GM12874 (cell line): ENCODE results near the gene CFD.

ENCODE experiments used
- TF ChIP-seq, protein P1 (sequence below): IDR thresholded peaks from 2 replicates; pipeline ENCODE4 v1.5.1; 2011; ENCODE audit warnings: low read depth, mild to moderate bottlenecking, control low read depth, low read length, moderate library complexity; ENCODE audit not compliant: insufficient read depth

CFD gene

DNA sequence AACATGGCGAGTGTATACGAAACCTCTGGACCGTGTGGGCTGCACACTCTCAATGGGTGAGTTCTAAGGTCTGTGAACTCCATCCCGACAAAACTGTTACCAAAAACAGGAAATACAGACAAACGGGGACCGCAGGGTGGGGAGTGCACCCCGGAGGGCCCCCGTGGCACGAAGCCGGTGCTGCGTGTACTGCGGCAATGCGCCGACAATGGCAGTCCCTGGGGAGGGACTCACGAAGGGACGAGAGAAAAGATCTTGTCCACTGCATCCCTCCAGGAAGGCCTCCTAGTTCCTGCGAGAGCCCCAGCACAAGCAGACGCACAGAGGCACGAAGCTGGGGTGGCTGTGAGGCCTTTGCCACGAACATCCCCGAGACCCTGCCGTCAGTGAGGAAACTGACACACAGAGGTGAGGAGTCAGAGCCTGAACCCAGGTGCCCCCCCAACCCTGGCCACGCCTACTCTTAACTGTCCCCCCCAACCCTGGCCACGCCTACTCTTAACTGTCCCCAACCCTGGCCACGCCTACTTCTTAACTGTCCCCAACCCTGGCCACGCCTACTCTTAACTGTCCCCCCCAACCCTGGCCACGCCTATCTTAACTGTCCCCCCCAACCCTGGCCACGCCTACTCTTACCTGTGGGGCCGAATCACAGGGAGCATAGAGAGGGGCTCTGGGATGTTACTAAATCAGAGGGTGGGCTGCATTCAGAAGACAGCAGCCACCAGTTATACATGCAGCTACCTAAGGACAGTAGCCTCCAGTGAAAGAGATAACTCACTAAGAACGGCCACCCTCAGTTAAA, 29.3 kb downstream of the CFD start:
- TF ChIP-seq, protein P1, sequence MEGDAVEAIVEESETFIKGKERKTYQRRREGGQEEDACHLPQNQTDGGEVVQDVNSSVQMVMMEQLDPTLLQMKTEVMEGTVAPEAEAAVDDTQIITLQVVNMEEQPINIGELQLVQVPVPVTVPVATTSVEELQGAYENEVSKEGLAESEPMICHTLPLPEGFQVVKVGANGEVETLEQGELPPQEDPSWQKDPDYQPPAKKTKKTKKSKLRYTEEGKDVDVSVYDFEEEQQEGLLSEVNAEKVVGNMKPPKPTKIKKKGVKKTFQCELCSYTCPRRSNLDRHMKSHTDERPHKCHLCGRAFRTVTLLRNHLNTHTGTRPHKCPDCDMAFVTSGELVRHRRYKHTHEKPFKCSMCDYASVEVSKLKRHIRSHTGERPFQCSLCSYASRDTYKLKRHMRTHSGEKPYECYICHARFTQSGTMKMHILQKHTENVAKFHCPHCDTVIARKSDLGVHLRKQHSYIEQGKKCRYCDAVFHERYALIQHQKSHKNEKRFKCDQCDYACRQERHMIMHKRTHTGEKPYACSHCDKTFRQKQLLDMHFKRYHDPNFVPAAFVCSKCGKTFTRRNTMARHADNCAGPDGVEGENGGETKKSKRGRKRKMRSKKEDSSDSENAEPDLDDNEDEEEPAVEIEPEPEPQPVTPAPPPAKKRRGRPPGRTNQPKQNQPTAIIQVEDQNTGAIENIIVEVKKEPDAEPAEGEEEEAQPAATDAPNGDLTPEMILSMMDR: no peak

DNA sequence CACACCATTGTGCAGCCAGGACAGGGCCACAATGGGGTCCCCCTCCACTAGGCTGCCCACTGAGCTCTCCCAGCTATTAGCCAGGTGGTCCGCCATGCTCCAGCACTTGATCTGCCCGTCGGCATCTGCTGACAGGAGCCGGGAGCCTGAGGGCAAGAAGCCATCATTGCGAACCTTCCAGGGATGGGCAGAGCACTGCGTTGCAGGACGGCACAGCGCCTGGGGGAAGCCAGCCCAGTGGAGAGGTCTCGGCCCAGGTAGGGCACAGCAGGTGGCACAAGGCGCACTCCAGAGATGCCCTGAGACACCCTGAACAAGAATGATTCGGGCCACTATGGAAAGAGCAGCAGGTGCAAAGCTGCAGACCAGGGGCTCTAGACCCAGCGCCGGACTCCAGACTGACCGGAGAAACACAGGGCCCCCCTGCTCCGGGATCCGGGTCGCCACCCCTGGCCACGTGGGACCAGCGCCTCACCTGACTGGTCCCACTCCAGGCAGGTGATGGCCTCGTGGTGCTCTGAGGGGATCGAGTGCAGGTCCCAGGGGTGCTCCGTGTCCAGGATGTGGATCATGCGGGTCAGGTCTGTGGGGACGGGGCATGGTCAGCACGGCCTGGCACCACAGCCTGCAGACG, 30.3 kb downstream of the CFD start:
- TF ChIP-seq, protein P1: no peak

DNA sequence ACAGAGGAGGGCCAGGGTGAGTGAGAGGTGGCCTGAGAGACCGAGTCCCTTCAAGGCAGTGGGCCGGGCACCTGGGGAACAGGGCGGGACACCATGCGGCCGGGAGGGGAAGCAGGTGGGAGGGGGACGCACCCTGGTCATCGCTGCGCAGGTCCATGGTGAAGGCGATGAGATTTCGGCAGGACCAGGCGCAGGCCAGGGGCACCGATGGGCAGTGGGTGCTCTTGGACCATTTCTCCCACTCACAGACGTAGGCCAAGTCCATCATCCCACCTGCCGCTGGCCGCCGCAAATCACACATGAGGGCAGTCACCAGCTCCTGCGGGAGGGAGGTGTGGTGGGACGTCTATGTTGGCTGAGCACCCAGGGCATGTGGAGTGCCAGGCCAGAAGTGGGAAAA, 31.4 kb downstream of the CFD start:
- TF ChIP-seq, protein P1: no peak

DNA sequence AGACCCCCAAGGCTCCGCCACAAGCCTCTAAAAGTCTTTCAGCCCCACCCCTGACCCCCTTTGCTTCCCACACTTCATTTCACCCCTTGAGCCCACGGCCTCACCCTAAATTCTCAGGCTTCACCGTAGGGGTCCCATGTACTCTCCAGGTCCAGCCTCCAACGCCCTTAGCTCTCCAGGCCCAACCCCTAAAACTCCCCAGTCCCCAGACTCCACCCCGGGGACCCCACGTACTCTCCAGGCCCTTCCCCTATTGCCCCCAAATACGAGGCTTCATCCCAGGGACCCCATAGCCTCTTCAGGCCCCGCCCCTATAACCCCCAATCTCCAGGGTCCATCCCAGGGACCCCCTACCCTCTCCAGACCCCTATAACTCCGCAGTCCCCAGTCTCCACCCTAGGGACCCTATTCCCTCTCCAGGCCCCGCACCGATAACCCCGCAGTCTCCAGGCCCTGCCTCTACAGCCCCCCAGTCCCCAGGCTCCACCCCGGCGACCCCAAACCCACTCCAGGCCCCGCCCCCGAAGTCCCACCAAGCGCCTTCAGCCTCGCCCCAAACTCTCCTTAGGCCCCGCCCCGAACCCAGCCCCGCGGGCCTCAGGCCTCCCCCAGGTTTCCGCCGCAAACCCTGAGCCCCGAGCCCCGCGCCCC, 32.9 kb downstream of the CFD start:
- TF ChIP-seq, protein P1: no peak

DNA sequence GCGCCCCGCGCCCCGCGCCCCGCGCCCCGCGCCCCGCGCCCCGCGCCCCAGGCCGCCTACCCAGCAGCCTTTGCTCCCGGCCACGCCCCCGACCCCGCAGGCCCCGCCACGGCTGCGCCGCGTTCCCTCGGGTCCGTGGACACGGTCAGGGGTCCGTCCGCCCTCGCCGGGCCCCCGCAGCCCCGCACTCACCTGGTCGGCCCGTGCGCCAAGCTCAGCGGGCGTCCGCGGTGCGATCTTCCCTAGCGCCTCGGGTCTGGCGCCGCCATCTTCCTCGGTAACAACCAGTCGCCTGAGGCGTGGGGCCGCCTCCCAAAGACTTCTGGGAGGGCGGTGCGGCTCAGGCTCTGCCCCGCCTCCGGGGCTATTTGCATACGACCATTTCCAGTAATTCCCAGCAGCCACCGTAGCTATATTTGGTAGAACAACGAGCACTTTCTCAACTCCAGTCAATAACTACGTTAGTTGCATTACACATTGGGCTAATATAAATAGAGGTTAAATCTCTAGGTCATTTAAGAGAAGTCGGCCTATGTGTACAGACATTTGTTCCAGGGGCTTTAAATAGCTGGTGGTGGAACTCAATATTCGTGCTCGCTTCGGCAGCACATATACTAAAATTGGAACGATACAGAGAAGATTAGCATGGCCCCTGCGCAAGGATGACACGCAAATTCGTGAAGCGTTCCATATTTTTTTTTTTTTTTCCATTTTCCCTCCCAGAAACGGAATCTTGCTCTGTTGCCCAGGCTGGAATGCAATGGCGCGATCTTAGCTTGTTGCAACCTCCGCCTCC, 33.6 kb downstream of the CFD start, which contains the start of the genes MED16 and RNU6-9:
Gene MED16, minus strand, starts transcription at position 294 of the 796 bp plus-strand sequence. CDS start 2,056 bp downstream, outside the sequence.
Gene RNU6-9, plus strand, starts transcription at position 591 of the 796 bp plus-strand sequence.
- TF ChIP-seq, protein P1: no peak

DNA sequence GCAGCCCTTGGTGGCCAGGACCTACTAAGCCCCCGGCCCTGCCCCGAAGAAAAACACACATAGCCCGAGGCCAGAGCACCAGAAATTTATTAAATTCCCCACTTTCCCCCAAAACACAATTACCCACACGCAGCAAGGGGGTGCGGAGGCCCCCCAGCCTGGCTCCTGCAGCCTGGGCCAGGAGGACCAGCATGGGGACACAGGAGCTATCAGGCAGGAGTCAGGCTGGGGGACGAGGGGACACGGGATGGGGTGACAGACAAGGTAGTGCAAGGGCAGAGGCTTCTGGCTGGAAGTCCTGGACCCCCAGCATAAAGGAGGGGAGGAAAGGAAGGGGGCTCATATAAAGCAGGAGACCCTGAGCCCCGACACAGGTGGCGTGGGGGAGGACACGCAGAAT, 37.0 kb downstream of the CFD start:
- TF ChIP-seq, protein P1: no peak
